ENCODE measurements around the gene CDC25A.

CDC25A gene

GRCh38 chr3:48110463-48110862 is 77.8 kb downstream of the CDC25A start:
- DNase-seq (ENCODE audit: low read depth in 1 of 2, low spot score in 1 of 2), result no peak

DNA sequence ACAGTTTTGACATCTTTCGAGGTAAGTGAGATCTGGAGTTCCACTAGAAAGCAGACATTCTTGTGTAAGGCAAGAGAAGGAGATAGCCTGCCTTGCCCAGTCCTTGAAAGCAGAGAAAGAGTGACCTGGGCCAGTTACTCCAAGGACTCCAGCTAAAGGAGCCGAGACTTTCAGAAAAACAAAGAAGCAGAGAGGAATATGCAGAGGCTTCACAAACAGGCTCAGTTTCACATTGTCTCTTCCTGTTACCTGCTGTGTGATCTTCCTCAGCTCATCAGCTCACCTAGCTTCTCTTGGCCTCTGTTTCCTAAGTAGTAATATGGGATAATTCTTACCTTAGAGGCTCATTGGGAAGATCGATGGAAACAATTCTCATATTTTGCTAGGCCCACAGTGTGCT is 81.0 kb downstream of the CDC25A start:
- DNase-seq (ENCODE audit: low read depth in 1 of 2, low spot score in 1 of 2), result no peak

Measured in activated T-helper 1 cell treated with anti-CD3 and anti-CD28 coated beads, Interleukin-2, amount 50 U/mL, for 16 hours (primary cell).